NCI-H2171 treated with DMSO at 0.1 percent for 48 hours (cell line): ENCODE results near the gene SIMC1.

Source experiments
- DNase-seq: peaks from one replicate; lab custom pipeline; 2025; lab: John Stamatoyannopoulos, UW

Gene SIMC1

GRCh38 chr5:176365351-176366231 lies 127.4 kb downstream of the SIMC1 start, which contains the start of gene ARL10:
ARL10 (plus strand) TSS chr5:176365487; CDS start chr5:176365564, 77 bp downstream.
- DNase-seq = peak; percentile 51

DNA sequence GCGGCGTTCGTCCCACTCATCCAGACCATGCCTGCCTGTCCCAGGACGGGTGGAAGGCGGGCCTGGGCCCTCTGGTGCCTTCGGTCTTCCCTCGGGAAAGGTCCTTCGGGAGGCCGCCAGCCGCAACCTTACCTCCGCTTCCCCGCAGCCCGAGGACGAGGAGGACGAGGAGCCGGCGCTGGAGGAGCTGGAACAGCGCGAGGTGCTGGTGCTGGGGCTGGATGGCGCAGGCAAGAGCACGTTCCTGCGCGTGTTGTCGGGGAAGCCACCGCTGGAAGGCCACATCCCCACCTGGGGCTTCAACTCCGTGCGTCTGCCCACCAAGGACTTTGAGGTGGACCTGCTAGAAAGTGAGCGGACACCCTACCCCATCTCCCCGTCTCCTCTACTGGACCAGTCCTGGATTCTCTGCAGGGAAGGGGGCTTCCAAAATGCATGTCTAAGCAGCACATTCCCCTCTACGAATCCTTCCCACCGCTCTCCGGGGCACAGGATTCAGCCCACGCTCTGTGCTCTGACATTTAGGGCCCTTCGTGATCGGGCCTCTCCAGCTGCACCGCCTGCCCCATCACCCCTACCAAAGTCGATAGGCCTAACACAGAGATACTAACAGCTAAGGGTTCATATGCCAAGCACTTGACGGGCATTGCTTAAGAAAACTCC lies 128.1 kb downstream of the SIMC1 start:
- DNase-seq = no peak

- DNase-seq = no peak
Measured at GRCh38 chr5:176368726-176369125, 130.5 kb downstream of the SIMC1 start.

- DNase-seq = no peak
Measured at GRCh38 chr5:176369934-176370711, 131.9 kb downstream of the SIMC1 start.

- no peak for DNase-seq
Measured at GRCh38 chr5:176371621-176372539, 133.7 kb downstream of the SIMC1 start.

GRCh38 chr5:176373100-176373818 lies 135.0 kb downstream of the SIMC1 start:
- DNase-seq = no peak

- DNase-seq = no peak
Measured at GRCh38 chr5:176379881-176380280, 141.7 kb downstream of the SIMC1 start.

GRCh38 chr5:176381423-176381822 lies 143.2 kb downstream of the SIMC1 start:
- DNase-seq = no peak

GRCh38 chr5:176381979-176382378 lies 143.8 kb downstream of the SIMC1 start:
- no peak for DNase-seq

GRCh38 chr5:176382721-176383120 lies 144.5 kb downstream of the SIMC1 start:
- no peak for DNase-seq

GRCh38 chr5:176383248-176383905 lies 145.2 kb downstream of the SIMC1 start:
- no peak for DNase-seq

GRCh38 chr5:176383961-176384360 lies 145.7 kb downstream of the SIMC1 start:
- DNase-seq = no peak

- no peak for DNase-seq
Measured at GRCh38 chr5:176384366-176384930, 146.2 kb downstream of the SIMC1 start.

GRCh38 chr5:176384991-176385390 lies 146.8 kb downstream of the SIMC1 start:
- no peak for DNase-seq

GRCh38 chr5:176386491-176386890 lies 148.3 kb downstream of the SIMC1 start:
- DNase-seq = no peak

- no peak for DNase-seq
Measured at GRCh38 chr5:176387384-176387925, 149.2 kb downstream of the SIMC1 start.

DNA sequence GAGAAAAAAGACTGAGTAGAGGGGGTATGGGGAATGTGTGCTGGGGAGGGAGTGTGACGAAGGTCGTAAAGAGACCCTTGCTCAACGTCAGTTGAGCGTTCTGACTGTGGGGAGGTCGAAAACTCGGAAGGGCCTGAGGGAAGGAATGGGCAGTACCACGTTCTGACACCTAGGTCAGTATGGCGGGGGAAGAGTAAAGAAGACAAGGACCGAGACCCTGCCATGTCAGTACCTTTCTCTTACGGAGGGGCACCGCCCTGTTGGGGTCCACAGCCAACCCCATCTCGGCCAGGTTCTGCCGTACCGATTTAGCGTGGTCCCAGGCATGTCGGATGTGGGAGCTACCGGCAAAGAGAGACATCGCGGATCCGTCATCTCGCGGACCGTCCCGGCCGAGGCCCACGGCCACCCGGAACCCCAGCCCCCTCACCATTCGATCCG lies 149.8 kb downstream of the SIMC1 start:
- peak; percentile 4 for DNase-seq

DNA sequence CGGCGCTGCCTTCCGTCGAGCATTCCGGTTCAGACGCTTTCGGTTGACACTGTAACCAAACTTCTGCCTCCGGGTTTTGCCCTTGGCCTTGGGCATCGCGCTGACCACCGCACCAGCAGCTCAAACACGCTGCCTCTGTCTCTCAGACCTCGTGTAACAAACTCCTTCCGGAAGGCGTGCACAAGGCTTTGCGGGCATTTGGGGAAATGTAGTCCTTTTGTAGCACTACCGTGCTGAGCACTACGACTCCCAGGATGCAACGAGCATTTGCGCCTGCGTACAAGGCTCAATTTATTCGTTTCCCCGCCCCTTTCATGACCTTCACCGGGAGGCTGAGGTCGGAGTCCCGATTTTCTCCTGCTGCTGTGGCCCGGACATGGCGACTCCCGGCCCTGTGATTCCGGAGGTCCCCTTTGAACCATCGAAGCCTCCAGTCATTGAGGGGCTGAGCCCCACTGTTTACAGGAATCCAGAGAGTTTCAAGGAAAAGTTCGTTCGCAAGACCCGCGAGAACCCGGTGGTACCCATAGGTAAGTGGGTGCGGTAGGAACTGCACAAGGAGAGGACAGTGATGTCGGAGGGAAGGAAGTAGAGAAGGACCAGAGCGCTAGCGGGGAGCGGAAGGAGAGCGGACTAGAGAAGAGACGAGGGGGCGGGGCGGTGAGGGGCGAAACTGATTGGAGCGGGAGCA lies 150.4 kb downstream of the SIMC1 start, which contains the start of the genes HIGD2A and NOP16:
Gene HIGD2A, plus strand, starts transcription at position 308 of the 691 bp plus-strand sequence. Its CDS starts 69 bp downstream, at position 377.
Gene NOP16, minus strand, starts transcription at position 155 of the 691 bp plus-strand sequence. Its CDS starts 59 bp downstream, at position 96.
- peak; percentile 96 for DNase-seq
